HG02798 (cell line): ENCODE measurements around the gene IVL.
A peak's percentile ranks its signal among the peaks of the same experiment; 100 is the strongest.

ENCODE experiments used
- ATAC-seq: cut with Tn5 transposase; IDR thresholded peaks from one replicate; pipeline ENCODE4 v1.9.1; 2021; ENCODE audit warnings: mild to moderate bottlenecking; ENCODE audit not compliant: unreplicated experiment, poor library complexity

Gene IVL

DNA sequence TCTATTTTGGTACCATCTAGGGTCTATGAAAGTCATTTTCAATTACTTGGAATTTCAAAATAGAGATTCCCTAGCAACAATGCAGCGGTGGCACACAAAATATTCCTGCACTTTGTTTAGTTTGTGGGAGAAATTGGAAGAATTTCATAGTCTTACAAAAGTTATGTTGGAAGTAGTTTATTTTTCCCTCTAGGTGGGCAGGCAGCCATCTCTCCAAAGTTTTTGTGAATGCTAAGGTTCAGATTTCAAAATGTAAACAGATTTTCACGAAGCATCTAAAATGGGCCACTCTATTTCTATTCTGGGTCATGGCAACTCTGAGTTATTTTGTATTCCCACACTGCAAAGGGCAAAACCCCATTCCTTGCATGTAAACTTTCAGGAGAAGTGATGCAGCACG, 22.3 kb upstream of the IVL start:
- ATAC-seq = no peak

DNA sequence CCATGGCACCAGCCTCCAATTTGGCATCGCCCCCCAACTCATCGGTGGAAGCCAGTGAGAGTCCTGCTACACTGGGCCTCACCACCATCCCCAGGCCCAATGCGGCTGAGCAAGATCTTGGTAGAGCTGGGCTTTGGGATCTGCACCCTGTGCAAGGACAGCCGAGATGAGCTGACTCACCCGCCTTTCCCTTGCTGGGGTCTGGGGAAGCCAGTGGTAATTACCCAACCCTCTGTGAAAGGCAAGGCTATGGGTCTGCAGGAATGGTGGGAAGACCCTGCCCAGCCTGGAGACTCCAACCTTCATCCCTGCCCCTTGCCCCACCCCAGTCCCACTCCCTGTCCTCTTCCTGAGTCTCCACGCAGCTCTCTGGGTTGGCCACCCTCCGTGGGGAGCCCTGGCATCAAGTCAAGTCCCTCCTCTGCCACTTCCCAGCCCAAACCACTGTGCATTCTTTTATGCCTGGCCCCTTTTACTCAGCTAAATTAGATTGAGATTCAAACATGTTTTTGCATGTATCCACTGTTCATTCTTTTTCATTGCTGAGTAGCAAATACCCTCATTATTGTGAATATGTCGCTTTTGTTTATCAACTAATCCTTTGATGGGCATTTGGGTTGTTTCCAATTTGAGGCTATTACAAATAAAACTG, 21.5 kb upstream of the IVL start:
- no peak for ATAC-seq

- no peak for ATAC-seq
Observed at GRCh38 chr1:152888126-152888525, 20.2 kb upstream of the IVL start.

DNA sequence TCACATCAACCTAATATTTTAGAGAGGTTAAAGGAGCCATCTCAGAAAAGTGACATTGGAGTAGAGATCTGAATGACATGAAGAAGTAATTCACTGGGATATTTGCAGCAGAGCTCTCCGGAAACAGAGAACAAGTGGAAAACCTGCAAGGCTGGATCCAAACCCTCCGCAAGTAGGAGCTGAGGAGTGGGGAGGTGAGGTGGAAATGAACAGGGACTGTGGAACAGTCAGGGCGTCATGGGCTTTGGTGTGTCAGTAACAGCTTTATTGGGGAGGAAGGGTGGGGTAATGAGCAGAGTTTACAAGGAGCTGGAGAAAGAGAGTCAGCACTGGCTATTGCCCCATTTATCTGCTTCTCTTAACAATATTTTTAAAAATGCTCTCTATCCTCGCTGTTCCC, 9.3 kb upstream of the IVL start:
- ATAC-seq = no peak

- ATAC-seq = no peak
Observed at GRCh38 chr1:152899883-152900282, 8.5 kb upstream of the IVL start.

- no peak for ATAC-seq
Observed at GRCh38 chr1:152901631-152902030, 6.7 kb upstream of the IVL start.

DNA sequence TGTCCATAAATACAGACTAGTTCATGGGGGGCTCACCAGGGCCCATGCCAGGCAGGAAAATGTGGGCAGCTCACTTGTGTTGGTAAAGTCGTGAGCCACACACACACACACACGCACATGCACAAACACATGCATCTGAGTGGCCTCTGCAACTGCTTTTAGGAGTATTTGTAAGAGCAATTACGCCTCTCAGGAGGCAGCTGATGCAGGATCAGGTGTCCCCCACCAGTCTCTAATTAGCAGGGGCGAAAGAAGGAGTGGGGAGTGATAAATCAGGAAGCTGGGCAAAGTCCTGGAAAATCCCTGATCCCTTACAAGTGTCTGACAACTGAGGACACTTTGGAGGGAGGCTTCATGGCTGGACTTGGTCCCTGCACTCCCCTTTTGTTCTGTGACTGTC, 5.7 kb upstream of the IVL start:
- ATAC-seq = no peak

DNA sequence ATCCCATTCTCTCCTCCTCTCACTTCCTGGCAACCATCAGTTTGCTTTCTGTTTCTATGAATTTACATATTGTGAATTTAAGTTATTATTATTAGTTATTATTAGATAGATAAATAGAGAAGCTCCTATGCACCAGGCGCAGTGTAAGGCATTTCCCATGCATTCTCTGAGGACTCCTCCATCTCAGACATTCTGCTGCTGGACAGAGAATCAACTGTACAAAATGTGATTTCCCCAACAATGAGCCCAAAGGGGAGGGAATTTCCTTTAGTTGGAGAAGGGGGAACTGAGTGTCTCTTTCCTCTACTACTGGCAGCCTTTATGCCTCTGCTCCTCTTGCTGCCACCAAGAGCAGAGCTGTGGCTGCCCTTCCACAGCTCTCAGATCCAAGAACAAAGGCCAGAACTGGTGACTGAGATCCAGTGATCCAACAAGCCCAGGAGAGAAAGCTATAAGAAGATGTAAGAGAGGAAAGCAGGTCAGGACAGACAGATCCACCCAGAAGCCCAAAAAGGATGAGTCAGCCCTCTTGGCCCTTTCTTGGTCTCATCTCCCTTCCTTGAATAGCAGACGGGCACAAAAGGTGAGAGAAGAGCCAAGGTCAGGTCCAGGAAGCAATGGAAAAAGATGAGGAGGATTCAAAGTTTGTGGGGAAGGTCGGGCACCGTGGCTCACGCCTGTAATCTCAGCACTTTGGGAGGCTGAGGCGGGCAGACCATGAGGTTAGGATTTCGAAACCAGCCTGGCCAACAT, 3.5 kb upstream of the IVL start:
- no peak for ATAC-seq

- no peak for ATAC-seq
Observed at GRCh38 chr1:152906023-152906565, 2.3 kb upstream of the IVL start.

DNA sequence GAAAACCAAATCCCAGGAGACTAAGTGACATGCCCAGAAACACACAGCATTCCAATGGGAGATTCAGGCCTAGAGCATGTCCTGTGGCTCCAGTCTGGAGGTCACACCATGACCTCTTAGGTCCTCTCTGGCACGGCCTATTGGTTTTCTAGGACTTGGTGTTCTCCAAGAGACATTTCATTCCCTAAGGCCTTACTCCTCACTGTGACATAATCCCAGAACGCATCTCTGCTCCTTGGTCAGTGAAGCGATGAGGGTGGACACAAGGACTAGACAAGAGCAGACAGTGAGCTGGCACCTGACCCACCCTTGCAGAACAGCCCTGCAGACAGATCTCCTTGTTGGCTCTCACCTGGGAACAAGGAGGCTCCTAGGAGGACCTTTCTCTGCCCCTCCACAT, 860 bp downstream of the IVL start:
- ATAC-seq = no peak

GRCh38 chr1:152912471-152912870, 4.1 kb downstream of the IVL start:
- ATAC-seq = no peak

DNA sequence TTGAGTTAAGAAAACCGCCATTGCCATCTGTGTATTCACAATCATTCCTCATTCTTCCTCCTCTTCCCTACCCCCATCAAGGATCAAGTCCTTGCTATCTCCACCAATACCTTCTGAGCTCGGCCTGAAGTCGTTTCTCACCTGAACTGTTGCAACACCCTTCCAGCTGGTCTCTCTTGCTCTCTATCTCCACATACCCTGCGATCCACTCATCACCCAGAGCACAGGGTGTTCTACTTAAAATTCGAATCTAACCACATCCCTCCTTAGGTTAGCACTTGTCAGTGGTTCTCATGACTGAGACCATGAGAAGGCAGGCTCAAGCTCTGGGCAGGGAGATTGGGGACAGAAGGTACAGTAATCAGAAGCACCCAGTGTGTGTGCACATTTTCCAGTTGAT, 4.6 kb downstream of the IVL start:
- ATAC-seq = no peak

GRCh38 chr1:152917794-152918193, 9.4 kb downstream of the IVL start:
- no peak for ATAC-seq

DNA sequence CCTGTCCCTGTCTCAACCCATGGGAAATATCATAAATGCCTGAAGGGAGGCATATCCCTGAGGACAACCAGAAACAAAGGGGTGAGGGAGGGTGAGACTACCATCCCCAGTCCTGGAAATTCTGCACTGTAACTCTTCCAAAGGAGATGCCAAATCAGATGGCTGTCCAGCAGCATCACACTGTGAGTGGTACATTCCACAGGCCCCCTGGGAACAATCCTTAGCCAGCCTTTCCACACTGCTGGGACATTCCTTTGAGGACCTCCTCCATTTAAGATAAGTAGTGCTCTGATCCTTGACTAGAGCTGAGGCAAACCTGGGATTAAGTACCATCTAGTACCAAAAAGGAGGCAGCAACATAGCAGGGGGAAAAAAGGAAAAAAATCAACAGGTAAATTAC, 10.7 kb downstream of the IVL start:
- no peak for ATAC-seq

DNA sequence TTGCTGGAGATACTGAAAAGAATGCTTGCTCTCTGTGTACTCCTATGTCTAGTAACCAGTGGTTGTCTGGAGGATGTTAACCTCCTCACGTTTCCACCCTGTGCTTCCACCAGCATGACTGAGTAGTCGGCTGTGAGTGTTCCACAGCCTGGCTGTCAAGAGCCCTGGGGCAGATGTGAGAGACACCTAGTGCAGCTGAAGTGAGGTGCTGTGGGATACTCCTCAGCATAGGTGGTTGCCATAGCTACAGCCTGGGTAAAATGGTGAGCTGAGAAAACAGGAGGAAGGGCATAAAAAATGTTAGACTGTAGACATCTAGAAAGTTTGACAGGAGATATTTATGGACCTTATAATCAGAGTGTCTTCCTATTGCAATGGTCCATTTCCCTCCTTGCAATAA, 15.8 kb downstream of the IVL start:
- no peak for ATAC-seq

- ATAC-seq = peak; percentile 66
Observed at GRCh38 chr1:152926091-152926490, 17.7 kb downstream of the IVL start.

DNA sequence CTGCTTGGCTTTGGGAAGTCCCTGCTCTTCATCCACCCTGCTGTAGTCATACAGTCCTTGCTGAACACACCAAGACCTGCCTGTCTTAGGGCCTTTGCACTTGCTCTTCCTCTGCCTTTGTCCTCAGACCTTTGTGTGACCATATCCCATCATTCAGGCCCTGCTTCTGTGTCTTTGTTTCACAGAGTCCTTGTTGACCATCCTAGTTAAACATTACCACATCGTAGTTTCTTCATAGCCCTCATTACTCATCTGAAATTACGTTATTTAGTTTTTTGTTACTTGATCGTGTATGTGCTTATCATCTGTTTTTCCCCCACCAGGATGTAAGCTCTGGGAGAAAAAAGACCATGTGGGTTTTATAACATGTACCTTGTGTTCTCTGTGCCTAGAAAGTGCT, 20.3 kb downstream of the IVL start:
- no peak for ATAC-seq

DNA sequence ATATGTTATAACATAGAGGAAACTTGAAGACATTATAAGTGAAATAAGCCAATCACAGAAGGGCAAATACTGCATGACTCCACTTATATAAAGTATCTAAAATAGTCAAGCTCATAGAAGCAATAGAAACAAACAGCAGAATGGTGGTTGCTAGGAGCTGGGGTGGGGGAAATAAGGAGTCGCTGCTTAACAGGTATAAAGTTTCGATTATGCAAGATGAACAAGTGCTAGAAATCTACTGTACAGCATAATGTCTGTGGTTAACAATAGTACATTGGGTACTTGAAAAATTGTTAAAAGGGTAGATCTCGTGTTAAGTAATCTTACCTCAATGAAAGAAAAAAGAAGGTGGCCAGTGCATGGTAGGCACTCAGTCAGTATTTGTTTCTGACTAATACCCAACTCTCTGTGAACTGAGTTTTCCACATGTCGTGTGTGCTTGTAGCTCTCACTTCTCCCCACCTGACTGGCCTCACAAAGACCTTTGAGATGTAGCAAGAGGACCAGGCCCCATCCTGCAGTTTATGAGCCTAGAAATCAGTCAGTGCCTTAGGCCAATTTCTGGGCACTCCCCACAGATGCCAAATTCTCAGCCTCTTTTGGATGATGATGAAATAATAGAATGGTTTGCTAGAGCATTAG, 23.9 kb downstream of the IVL start:
- no peak for ATAC-seq

GRCh38 chr1:152933196-152933595, 24.9 kb downstream of the IVL start:
- ATAC-seq = no peak

- no peak for ATAC-seq
Observed at GRCh38 chr1:152940614-152941013, 32.3 kb downstream of the IVL start.

DNA sequence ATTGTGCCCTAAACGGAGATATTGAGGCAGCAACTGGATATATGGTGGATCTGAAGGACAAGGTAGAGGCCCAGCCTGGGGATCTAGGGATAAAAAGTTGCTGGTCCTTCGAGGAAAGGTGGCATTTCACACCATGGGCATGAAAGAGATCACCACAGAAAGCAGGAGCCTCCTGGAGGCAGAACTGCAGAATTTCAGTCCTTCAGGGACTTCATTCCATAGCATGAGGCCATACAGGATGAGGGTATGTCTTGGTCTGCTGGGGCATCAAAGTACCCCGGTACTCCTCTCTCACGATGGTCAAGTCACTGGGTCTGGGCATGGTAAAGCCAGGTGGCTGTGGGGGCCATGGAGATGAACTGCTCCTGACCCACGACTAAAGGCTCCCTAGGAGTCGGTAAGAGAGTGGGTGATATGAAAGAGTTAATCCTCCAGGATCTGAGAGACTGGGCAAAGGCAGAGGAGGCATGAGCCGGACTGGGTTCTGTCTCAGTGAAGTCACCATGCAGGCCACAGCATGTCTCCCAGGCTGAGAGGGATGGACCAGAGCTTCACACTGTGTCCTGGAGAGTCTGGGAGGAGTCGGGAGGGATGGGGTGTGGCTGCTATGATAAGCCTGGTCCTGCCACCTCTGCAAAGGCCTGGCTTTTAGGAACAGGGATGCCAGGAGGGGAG, 32.8 kb downstream of the IVL start:
- no peak for ATAC-seq
